Activated naive CD4-positive, alpha-beta T cell treated with anti-CD3 and anti-CD28 coated beads for 36 hours (primary cell): ENCODE measurements around the gene MMP8. TPM values are rescaled to one million over a fixed set of nuclear protein-coding genes. Genes with fewer than 3 reads are reported as not detected.

Source experiments
- CTCF ChIA-PET: fragments of 350-600 bp; sonication (Branson Sonifier 250); formaldehyde crosslinking; loops from one replicate; lab custom pipeline; 2021; ENCODE audit warnings: antibody characterized with exemption; lab: Charles Lee
- DNase-seq: peaks from one replicate; pipeline ENCODE4 v3.0.0-alpha.2; 2020
- H3K27ac Mint-ChIP-seq: one replicate; pipeline ENCODE4 v1.8.0; 2021; ENCODE audit warnings: mild to moderate bottlenecking, mixed read lengths
- H3K27me3 Mint-ChIP-seq: one replicate; pipeline ENCODE4 v1.8.0; 2021; ENCODE audit warnings: low read depth, mixed read lengths
- H3K36me3 Mint-ChIP-seq: one replicate; pipeline ENCODE4 v1.8.0; 2021; ENCODE audit warnings: low read depth, mixed read lengths
- H3K4me1 Mint-ChIP-seq: one replicate; pipeline ENCODE4 v1.8.0; 2021; ENCODE audit warnings: low read depth, mixed read lengths
- H3K4me3 Mint-ChIP-seq: one replicate; pipeline ENCODE4 v1.8.0; 2021; ENCODE audit warnings: mild to moderate bottlenecking, moderate library complexity, mixed read lengths
- H3K9me3 Mint-ChIP-seq: one replicate; pipeline ENCODE4 v1.8.0; 2021; ENCODE audit warnings: mixed read lengths
- intact Hi-C: fragments of 100-400 bp; cut with micrococcal nuclease; formaldehyde crosslinking; loops from one replicate; pipeline ENCODE4 v1.15.1; 2023
- total RNA-seq, 2 experiments: library from RNA; stranded (reverse); gene quantifications; one replicate each; pipeline ENCODE4 v1.2.3, GENCODE V29; 2021

MMP8 gene, protein sequence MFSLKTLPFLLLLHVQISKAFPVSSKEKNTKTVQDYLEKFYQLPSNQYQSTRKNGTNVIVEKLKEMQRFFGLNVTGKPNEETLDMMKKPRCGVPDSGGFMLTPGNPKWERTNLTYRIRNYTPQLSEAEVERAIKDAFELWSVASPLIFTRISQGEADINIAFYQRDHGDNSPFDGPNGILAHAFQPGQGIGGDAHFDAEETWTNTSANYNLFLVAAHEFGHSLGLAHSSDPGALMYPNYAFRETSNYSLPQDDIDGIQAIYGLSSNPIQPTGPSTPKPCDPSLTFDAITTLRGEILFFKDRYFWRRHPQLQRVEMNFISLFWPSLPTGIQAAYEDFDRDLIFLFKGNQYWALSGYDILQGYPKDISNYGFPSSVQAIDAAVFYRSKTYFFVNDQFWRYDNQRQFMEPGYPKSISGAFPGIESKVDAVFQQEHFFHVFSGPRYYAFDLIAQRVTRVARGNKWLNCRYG
- not detected for total RNA-seq

DNA sequence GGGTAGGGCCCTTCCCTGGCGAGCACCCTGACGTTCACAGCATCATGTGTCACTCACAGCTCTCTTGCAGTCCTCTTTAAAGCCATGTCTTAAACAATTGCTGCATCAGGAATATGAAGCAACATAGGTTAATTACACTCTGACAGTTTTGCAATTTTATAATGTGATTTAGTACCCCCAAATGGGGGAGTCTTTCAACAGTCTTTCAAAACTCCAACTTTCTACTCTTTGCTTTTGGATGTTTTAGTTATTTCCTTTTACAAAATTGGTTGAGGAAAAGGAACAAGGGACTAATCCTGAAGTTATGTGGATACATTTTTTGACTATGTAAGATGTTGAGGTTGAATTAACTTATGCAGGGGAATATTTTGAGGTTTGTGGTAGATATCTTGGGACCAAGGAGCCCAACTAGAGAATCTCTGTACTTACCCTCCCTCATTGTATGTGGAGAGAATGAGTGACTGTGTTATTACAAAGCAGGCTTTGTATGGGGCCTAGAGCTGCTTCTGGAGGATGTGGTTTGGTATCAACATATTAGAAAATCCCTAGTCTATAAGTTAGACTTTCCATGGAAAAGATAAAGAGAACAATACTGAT is at the start of gene MMP8:
Gene MMP8 (minus strand): TSS at position 51 of the 597 bp plus-strand sequence. CDS start 99 bp downstream, outside the sequence.
- Mint-ChIP-seq H3K27ac (no peak within 1 kb of the TSS), H3K4me1 (no peaks in the 10 kb centered on the region), H3K9me3 (no peaks in the 10 kb centered on the region), H3K4me3 (no peak within 1 kb of the TSS), H3K36me3 (no peaks in the 10 kb centered on the region), H3K27me3 (no peaks in the 10 kb centered on the region)
- CTCF ChIA-PET: no interaction called here
- DNase-seq: no peak
- intact Hi-C loops: no loop called here

DNA sequence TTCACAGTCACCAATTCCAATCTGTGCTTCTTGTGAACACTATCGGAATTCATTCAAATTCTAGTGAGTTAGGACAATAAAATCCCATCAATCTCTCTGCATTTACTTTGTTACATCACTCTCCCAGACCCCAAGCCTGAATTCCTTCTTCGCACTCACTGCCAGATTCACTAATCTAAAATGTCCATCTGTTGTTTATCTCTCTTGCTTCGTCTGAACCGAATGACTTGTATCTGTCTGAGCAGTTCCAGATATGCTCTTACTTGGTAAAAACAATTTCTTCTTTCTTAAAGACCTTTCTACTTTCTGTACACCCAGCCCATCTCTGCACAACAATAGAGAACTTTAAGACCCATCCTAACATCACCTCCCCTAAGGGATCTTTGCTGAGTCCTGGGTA is 48.6 kb upstream of the MMP8 start:
- no peaks in the 10 kb centered on the region for H3K4me1 Mint-ChIP-seq
- no peaks in the 10 kb centered on the region for H3K36me3 Mint-ChIP-seq
- H3K9me3 Mint-ChIP-seq: no peaks in the 10 kb centered on the region
- peaks cover 8% of the 10 kb centered on the region for H3K27me3 Mint-ChIP-seq
- intact Hi-C loops: no loop called here
- DNase-seq: no peak
- H3K4me3 Mint-ChIP-seq: no peak overlapping the region
- CTCF ChIA-PET: no interaction called here
- H3K27ac Mint-ChIP-seq: no peak overlapping the region

DNA sequence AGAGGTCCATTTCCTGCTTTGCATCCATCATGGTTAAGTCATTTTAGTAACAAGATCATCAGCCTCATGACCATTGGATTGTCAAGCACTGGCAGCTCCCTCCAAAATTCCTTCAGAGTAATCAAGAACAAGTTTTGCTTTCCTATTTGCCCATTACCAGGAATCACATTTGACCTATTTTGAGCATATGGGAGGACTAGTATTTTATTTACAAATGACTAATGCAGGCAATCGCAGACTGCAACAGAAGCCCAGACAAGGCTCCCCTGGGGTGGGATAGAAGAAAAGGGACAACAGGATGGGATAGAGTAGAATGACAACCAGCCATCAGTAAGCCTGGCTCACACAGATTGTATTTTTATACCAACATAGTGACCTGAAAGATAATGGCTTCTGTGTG is 46.6 kb upstream of the MMP8 start:
- peaks cover 11% of the 10 kb centered on the region for H3K27me3 Mint-ChIP-seq
- no peaks in the 10 kb centered on the region for H3K9me3 Mint-ChIP-seq
- no peak overlapping the region for H3K4me3 Mint-ChIP-seq
- H3K36me3 Mint-ChIP-seq: no peaks in the 10 kb centered on the region
- intact Hi-C loops: no loop called here
- no peaks in the 10 kb centered on the region for H3K4me1 Mint-ChIP-seq
- no peak overlapping the region for H3K27ac Mint-ChIP-seq
- DNase-seq: no peak
- CTCF ChIA-PET: no interaction called here

DNA sequence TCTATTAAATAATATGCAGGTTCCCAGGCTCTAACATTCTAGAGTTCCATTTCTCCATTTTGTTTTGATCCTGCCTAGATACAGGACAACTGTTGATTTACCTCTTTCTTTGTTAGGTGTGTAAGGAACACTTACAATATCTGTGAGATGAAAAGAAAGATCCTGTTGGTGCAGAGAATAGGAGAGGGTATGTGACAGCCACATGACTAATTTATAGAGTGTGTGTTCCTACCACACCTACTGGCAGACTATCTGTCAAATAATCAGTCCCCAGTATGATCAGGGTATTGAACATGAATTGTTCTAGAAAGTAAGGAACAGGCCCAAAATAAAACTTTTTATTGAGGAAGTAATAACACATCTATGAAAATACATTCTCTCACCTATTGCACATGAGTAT is 45.4 kb upstream of the MMP8 start:
- Mint-ChIP-seq H3K27ac (no peak overlapping the region), H3K4me1 (no peaks in the 10 kb centered on the region), H3K4me3 (no peak overlapping the region), H3K36me3 (no peaks in the 10 kb centered on the region), H3K9me3 (no peaks in the 10 kb centered on the region), H3K27me3 (peaks cover 11% of the 10 kb centered on the region)
- no peak for DNase-seq
- CTCF ChIA-PET: no interaction called here
- intact Hi-C loops: no loop called here

DNA sequence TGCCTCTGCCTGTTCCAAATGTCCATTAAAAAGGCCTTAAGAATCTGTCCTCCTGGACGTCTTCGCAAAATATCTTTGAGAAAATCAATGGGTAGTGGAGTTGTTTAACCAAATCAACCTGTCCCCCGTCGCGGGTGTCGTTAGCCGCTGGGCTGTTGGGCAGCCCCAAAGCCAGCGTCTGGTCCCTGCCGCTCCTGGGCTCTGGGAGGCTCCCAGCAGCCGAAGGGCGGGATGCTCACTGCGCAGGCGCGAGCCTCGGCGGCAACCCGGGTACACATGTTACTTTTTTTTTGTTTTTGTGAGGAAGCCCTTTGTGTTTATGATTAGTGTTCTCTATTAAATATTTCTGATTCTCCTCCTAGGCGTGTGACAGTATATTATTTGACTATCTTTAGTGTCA is 43.0 kb upstream of the MMP8 start:
- H3K36me3 Mint-ChIP-seq: no peaks in the 10 kb centered on the region
- CTCF ChIA-PET: interaction anchor here (0.6 kb wide), 1 partner anchor 412 kb away, joined by 3 read pairs; no protein-coding TSS in a partner anchor
- H3K4me1 Mint-ChIP-seq: no peaks in the 10 kb centered on the region
- DNase-seq: no peak
- H3K27me3 Mint-ChIP-seq: peaks cover 11% of the 10 kb centered on the region
- intact Hi-C loops: no loop called here
- H3K27ac Mint-ChIP-seq: no peak overlapping the region
- no peaks in the 10 kb centered on the region for H3K9me3 Mint-ChIP-seq
- H3K4me3 Mint-ChIP-seq: no peak overlapping the region

DNA sequence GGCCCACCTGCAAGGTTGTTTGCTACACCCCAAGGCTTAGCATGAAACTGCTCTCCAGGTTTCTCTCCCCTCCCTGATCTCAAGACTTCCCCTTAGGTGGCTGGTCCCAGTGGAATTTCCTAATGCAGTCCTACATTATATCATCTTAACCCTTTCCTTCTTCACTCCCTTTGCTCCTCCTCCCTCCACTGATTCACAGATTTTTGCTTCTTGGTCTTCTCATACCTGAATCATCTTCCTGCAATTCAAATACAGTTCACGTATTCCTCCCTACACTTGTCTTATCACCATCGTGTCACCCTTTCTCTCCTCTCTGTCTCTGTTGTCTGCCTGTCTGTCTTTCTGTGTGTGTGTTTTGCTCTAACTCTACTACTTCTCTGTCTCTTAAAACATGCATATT is 38.7 kb upstream of the MMP8 start:
- no peak overlapping the region for H3K27ac Mint-ChIP-seq

DNA sequence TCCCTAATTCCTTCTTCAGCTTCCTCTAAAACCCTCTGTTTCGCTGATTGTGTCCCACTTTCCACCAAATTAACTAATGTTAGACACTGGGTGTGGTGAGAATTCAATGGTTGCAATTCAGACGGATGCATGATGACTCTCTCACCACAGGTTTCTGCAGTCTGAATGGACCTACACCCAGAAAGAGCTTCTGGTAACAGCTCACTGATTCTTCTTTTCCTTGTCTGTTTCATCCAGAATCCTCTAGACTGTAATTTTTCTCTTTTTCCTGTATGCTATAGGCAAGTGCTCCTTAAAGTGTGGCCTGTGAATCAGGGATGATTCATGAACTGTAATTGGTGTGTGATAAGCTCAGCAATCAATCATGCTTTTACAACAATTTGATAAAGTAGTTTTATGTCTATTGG is 37.6 kb upstream of the MMP8 start:
- peaks cover 2% of the 10 kb centered on the region for H3K4me1 Mint-ChIP-seq
- no peaks in the 10 kb centered on the region for H3K36me3 Mint-ChIP-seq
- H3K9me3 Mint-ChIP-seq: no peaks in the 10 kb centered on the region
- DNase-seq: no peak
- CTCF ChIA-PET: interaction anchor here (1.4 to 1.8 kb wide), 2 partner anchors 28 to 45 kb away, joined by 3 to 4 read pairs; no protein-coding TSS in a partner anchor
- H3K4me3 Mint-ChIP-seq: no peak overlapping the region
- intact Hi-C loops: no loop called here
- no peak overlapping the region for H3K27ac Mint-ChIP-seq
- H3K27me3 Mint-ChIP-seq: peaks cover 13% of the 10 kb centered on the region

More for the DNA sequence above, 38.7 kb upstream of the MMP8 start:
- no peak overlapping the region for H3K4me3 Mint-ChIP-seq
- no peaks in the 10 kb centered on the region for H3K9me3 Mint-ChIP-seq
- CTCF ChIA-PET: interaction anchor here (1.4 to 1.8 kb wide), 2 partner anchors 30 to 44 kb away, joined by 3 to 4 read pairs; no protein-coding TSS in a partner anchor
- peaks cover 2% of the 10 kb centered on the region for H3K4me1 Mint-ChIP-seq
- intact Hi-C loops: no loop called here
- H3K27me3 Mint-ChIP-seq: peaks cover 11% of the 10 kb centered on the region
- no peak for DNase-seq
- no peaks in the 10 kb centered on the region for H3K36me3 Mint-ChIP-seq

DNA sequence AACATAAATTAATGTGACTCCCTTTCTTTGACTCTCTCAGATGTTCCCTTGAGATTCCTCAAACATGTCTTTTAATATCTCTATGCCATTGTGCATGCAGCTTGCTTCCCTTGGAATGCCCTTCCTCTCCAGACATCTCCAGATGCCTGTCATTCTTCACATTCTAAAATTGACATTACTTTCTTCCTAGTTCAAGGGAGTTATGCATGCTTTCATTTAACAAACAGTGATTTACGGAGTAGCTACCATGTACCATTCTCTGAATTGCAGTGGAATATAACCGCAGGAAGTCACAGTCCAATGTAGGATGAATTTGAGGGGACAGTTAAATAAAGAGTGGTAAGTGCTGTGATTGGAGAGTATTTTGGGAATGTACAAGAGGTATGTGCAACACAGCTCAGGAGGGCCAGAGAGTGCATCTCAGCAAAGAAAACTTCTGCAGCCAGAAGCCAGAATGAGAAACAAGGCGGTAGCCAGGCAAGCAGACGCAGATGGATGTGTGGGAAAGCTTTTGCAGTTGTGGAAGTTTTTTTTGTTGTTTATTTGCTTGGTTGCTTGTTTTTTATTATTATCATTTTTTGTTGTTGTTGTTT is 37.0 kb upstream of the MMP8 start:
- Mint-ChIP-seq H3K27ac (no peak overlapping the region), H3K4me3 (no peak overlapping the region), H3K4me1 (peaks cover 2% of the 10 kb centered on the region), H3K36me3 (no peaks in the 10 kb centered on the region), H3K9me3 (no peaks in the 10 kb centered on the region), H3K27me3 (peaks cover 18% of the 10 kb centered on the region)
- intact Hi-C loops: no loop called here
- CTCF ChIA-PET: interaction anchor here (0.8 to 1.8 kb wide), 3 partner anchors 28 to 180 kb away, joined by 3 to 4 read pairs (median 4); no protein-coding TSS in a partner anchor
- no peak for DNase-seq

DNA sequence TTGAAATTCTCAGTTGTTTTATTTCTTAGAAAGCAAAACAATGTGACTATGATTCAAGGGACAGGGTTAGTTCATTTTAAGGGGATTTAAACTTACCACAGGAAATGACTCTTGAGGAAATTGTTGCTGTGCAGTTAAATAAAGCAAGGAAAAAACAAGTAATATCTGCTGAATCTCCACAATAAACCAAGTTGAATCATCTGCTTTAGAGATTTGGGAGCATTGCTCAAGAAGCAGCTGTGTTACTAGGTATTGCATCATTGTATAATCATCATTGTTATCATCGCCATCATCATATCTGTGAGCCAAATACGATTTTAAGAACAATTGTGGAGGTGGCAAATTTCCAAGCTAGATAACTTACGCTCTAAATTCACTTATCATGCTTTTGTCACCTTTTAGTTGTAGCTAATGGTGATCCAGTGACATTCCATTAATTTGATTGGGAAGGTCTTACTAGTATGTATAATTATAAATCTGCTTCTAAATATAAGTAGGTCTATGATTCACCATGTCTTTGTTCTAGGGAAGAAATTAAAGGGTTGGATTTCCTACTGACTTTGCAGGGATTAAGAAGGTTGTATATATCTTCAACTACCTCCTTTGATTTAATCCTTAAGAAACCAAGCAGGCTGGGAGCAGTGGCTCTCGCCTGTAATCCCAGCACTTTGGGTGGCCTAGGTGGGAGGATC is 35.7 kb upstream of the MMP8 start:
- H3K27me3 Mint-ChIP-seq: peaks cover 20% of the 10 kb centered on the region
- peaks cover 2% of the 10 kb centered on the region for H3K4me1 Mint-ChIP-seq
- H3K36me3 Mint-ChIP-seq: no peaks in the 10 kb centered on the region
- intact Hi-C loops: no loop called here
- H3K27ac Mint-ChIP-seq: no peak overlapping the region
- no peaks in the 10 kb centered on the region for H3K9me3 Mint-ChIP-seq
- H3K4me3 Mint-ChIP-seq: no peak overlapping the region
- DNase-seq: no peak
- CTCF ChIA-PET: interaction anchor here (0.6 to 0.8 kb wide), 3 partner anchors 122 to 817 kb away, joined by 3 to 7 read pairs (median 4); no protein-coding TSS in a partner anchor

DNA sequence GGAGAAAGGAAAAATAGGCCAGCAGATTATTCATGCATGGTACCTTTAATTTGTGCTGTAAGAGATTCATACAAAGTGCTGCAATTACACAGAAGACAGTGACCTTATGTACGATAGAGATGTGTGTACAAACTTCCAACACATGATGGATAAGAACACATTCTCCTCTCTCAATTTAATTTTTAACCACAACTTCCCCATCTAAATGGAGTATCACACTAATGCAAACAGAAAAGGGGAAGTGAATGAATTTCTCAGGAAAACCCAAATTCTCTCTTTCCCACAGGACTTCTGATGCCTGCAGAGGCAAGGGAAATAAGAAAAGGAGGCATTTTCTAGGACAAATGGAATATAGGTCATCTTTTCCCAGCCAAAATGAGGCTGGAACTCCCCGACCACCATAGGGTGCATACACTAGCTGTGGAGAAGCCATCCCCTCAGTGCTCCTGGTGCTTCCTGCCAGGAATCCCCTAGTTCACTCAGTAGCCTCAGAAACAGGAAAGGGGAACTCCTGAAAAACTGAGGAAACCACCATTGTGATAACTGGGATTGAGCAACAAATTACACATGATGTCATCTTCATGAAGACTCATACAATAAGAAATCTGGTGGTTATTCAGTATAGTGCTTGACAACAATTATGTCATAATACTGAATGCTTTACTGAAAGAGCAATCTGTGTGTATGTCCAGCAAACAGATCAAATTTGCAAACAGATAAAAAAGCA is 33.2 kb upstream of the MMP8 start:
- Mint-ChIP-seq H3K4me1 (peaks cover 2% of the 10 kb centered on the region), H3K36me3 (no peaks in the 10 kb centered on the region), H3K4me3 (no peak overlapping the region), H3K27ac (no peak overlapping the region), H3K9me3 (no peaks in the 10 kb centered on the region), H3K27me3 (peaks cover 20% of the 10 kb centered on the region)
- CTCF ChIA-PET: no interaction called here
- intact Hi-C loops: no loop called here
- DNase-seq: no peak

DNA sequence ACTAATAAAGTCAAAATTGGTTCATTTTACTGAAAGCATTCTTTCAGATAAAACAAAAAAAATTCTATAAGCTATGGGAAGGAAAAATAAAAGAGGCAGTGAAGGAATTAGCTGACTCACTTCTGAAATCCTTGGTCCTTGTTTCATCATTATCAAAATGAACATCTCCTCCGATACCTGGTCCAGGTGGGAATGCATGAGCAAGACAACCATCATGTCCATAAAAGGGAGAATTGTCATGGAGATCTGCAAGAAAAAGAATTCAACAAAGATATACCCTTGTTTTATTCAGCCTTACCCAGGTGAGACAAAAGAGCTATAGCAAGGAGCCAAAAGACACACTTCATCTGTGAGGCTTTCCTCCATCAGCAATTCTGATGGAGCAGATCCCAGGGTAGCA is 28.5 kb upstream of the MMP8 start:
- intact Hi-C loops: no loop called here
- peaks cover 14% of the 10 kb centered on the region for H3K27me3 Mint-ChIP-seq
- no peaks in the 10 kb centered on the region for H3K36me3 Mint-ChIP-seq
- H3K4me1 Mint-ChIP-seq: no peaks in the 10 kb centered on the region
- H3K4me3 Mint-ChIP-seq: no peak overlapping the region
- no peak overlapping the region for H3K27ac Mint-ChIP-seq
- no peak for DNase-seq
- CTCF ChIA-PET: no interaction called here
- H3K9me3 Mint-ChIP-seq: peaks cover 4% of the 10 kb centered on the region
